H1 (cell line): ENCODE measurements around the gene LBP. TPM values are rescaled to one million over a fixed set of nuclear protein-coding genes. Genes with fewer than 3 reads are reported as not detected.

Source experiments
- CTCF ChIA-PET: fragments of 300-600 bp; sonication (Branson Sonifier 250); formaldehyde crosslinking; loops from one replicate; lab custom pipeline; 2021; ENCODE audit not compliant: partially characterized antibody; lab: Charles Lee
- POLR2A ChIA-PET: fragments of 300-600 bp; sonication (Branson Sonifier 250); formaldehyde crosslinking; loops from one replicate; lab custom pipeline; 2021; ENCODE audit warnings: inconsistent platforms; ENCODE audit not compliant: partially characterized antibody; lab: Charles Lee
- DNase-seq, 2 experiments: peaks; one replicate each; pipeline versions ENCODE4 v3.0.0 to v3.0.0-alpha.2; 2010 to 2022; ENCODE audit warnings: low spot score in 2 of 2, low read depth in 1 of 2, mixed read lengths in 1 of 2
- FAIRE-seq: peaks from 2 replicates; lab custom pipeline; 2011; peaks lifted over from hg19 to GRCh38; lab: Jason Lieb, UNC
- H2AFZ ChIP-seq: 2 replicates; pipeline ENCODE4 v1.8.1; 2012; ENCODE audit warnings: low read length, inconsistent platforms
- H2AK5ac ChIP-seq: 2 replicates; pipeline ENCODE4 v1.6.1; 2013; ENCODE audit warnings: low read depth, low read length
- H2BK120ac ChIP-seq: replicated peaks from 2 replicates; pipeline ENCODE3; 2013; ENCODE audit warnings: low read depth, low read length, inconsistent platforms
- H2BK12ac ChIP-seq: 2 replicates; pipeline ENCODE4 v1.6.1; 2013; ENCODE audit warnings: low read depth, low read length
- H2BK15ac ChIP-seq: 2 replicates; pipeline ENCODE4 v1.6.1; 2013; ENCODE audit warnings: low read length
- H2BK20ac ChIP-seq: 2 replicates; pipeline ENCODE4 v1.6.1; 2013; ENCODE audit warnings: low read length
- H2BK5ac ChIP-seq: 2 replicates; pipeline ENCODE4 v1.6.1; 2013; ENCODE audit warnings: low read depth, low read length
- H3K14ac ChIP-seq: 2 replicates; pipeline ENCODE4 v1.6.1; 2013; ENCODE audit warnings: inconsistent platforms; ENCODE audit not compliant: insufficient read length
- H3K18ac ChIP-seq: 2 replicates; pipeline ENCODE4 v1.6.1; 2013; ENCODE audit warnings: low read length; ENCODE audit errors: extremely low read depth
- H3K23ac ChIP-seq: 2 replicates; pipeline ENCODE4 v1.6.1; 2013; ENCODE audit warnings: inconsistent platforms; ENCODE audit not compliant: insufficient read length
- H3K23me2 ChIP-seq: 2 replicates; pipeline ENCODE4 v1.6.1; 2013; ENCODE audit warnings: low read depth, low read length
- H3K27ac ChIP-seq: 2 replicates; pipeline ENCODE4 v1.6.1; 2011; ENCODE audit warnings: low read depth, low read length, inconsistent platforms
- H3K27me3 ChIP-seq, 4 experiments: replicated peaks in 1 of 4; 1 replicate in 1 of 4; 2 replicates in 3 of 4; pipeline versions ENCODE4 v1.6.1 to v1.8.1; 2011 to 2013; ENCODE audit warnings: low read length in 3 of 4, mild to moderate bottlenecking in 3 of 4, inconsistent platforms in 2 of 4, mixed read lengths in 2 of 4, moderate library complexity in 1 of 4; ENCODE audit not compliant: control insufficient read depth in 3 of 4, insufficient read depth in 3 of 4; ENCODE audit errors: extremely low read depth in 1 of 4
- H3K36me3 ChIP-seq, 4 experiments: 2 replicates each; pipeline versions ENCODE4 v1.6.1 to v1.8.1; 2011 to 2013; ENCODE audit warnings: mild to moderate bottlenecking in 4 of 4, low read length in 3 of 4, moderate library complexity in 2 of 4, control low read depth in 1 of 4, inconsistent platforms in 1 of 4; ENCODE audit not compliant: insufficient read depth in 4 of 4, control insufficient read depth in 2 of 4
- H3K4ac ChIP-seq: replicated peaks from 2 replicates; pipeline ENCODE3; 2013; ENCODE audit warnings: low read length, low read depth, mixed read lengths, inconsistent platforms; ENCODE audit not compliant: insufficient read length
- H3K4me1 ChIP-seq, 4 experiments: replicated peaks in 1 of 4; 1 replicate in 1 of 4; 2 replicates in 3 of 4; pipeline versions ENCODE4 v1.6.1 to v1.8.1; 2011 to 2013; ENCODE audit warnings: low read length in 3 of 4, inconsistent platforms in 2 of 4, mixed read lengths in 1 of 4; ENCODE audit not compliant: insufficient read depth in 4 of 4, control insufficient read depth in 3 of 4
- H3K4me2 ChIP-seq, 2 experiments: 2 replicates each; pipeline versions ENCODE4 v1.6.1 to v1.8.1; 2011 to 2013; ENCODE audit warnings: low read depth in 2 of 2, low read length in 2 of 2, control low read depth in 1 of 2, inconsistent platforms in 1 of 2, mild to moderate bottlenecking in 1 of 2; ENCODE audit not compliant: insufficient read depth in 1 of 2
- H3K4me3 ChIP-seq, 4 experiments: fragments of 200-600, 300-600 bp in 1 of 4; sonication (generic), shearing (Covaris generic), sonication (Bioruptor Twin) in 1 of 4; 2 replicates each; pipeline versions ENCODE4 v1.5.1 to v1.8.1; 2011 to 2016; ENCODE audit warnings: low read length in 4 of 4, low read depth in 3 of 4, control low read depth in 2 of 4, inconsistent platforms in 2 of 4, mild to moderate bottlenecking in 2 of 4, mixed read lengths in 1 of 4, moderate library complexity in 1 of 4; ENCODE audit not compliant: insufficient read depth in 2 of 4; ENCODE audit errors: extremely low read depth in 1 of 4
- H3K56ac ChIP-seq: replicated peaks from 2 replicates; pipeline ENCODE3; 2013; ENCODE audit warnings: low read depth, mild to moderate bottlenecking, mixed read lengths, low read length, inconsistent platforms; ENCODE audit not compliant: insufficient read length
- H3K79me1 ChIP-seq: 2 replicates; pipeline ENCODE4 v1.6.1; 2013; ENCODE audit warnings: low read depth, low read length, control low read depth
- H3K79me2 ChIP-seq, 2 experiments: 2 replicates each; pipeline versions ENCODE4 v1.6.1 to v1.8.1; 2012 to 2013; ENCODE audit warnings: low read length in 2 of 2, mild to moderate bottlenecking in 2 of 2, inconsistent platforms in 1 of 2; ENCODE audit not compliant: insufficient read depth in 2 of 2, control insufficient read depth in 1 of 2
- H3K9ac ChIP-seq, 4 experiments: replicated peaks in 1 of 4; 1 replicate in 1 of 4; 2 replicates in 3 of 4; pipeline versions ENCODE4 v1.6.1 to v1.8.1; 2011 to 2013; ENCODE audit warnings: low read depth in 3 of 4, low read length in 3 of 4, control low read depth in 2 of 4, mild to moderate bottlenecking in 2 of 4, moderate library complexity in 2 of 4, inconsistent platforms in 1 of 4; ENCODE audit errors: extremely low read depth in 1 of 4
- H3K9me3 ChIP-seq, 2 experiments: 2 replicates each; pipeline versions ENCODE4 v1.6.1 to v1.8.1; 2012 to 2013; ENCODE audit warnings: mild to moderate bottlenecking in 2 of 2, moderate library complexity in 2 of 2, control low read depth in 1 of 2, inconsistent platforms in 1 of 2, low read depth in 1 of 2, low read length in 1 of 2, mixed read lengths in 1 of 2; ENCODE audit not compliant: insufficient read depth in 2 of 2
- H4K20me1 ChIP-seq, 2 experiments: replicated peaks in 1 of 2; 2 replicates each; pipeline versions ENCODE3 to v1.8.1; 2011 to 2013; ENCODE audit warnings: inconsistent platforms in 2 of 2, low read length in 2 of 2, mild to moderate bottlenecking in 1 of 2; ENCODE audit not compliant: insufficient read depth in 2 of 2, control insufficient read depth in 1 of 2
- H4K5ac ChIP-seq: 2 replicates; pipeline ENCODE4 v1.6.1; 2013; ENCODE audit warnings: low read length, low read depth, mixed read lengths, inconsistent platforms; ENCODE audit not compliant: insufficient read length
- H4K8ac ChIP-seq: 2 replicates; pipeline ENCODE4 v1.8.0; 2013; ENCODE audit warnings: mild to moderate bottlenecking, moderate library complexity, low read length, inconsistent platforms; ENCODE audit not compliant: insufficient read depth; ENCODE audit errors: extremely low read depth
- H4K91ac ChIP-seq: replicated peaks from 2 replicates; pipeline ENCODE3; 2013; ENCODE audit warnings: low read length, mixed read lengths, inconsistent platforms; ENCODE audit not compliant: insufficient read length
- CBX5 ChIP-seq: fragments of 300-800, 300-1000 bp; sonication (generic); IDR thresholded peaks from 2 replicates; pipeline ENCODE4 v1.7.1; 2016; ENCODE audit warnings: antibody characterized with exemption, low read length, low read depth
- CTCF ChIP-seq, 3 experiments: IDR thresholded peaks; 1 replicate in 2 of 3; 2 replicates in 1 of 3; pipeline versions ENCODE4 v1.5.1 to v1.6.1; 2011; ENCODE audit warnings: low read length in 3 of 3, mild to moderate bottlenecking in 3 of 3, inconsistent platforms in 2 of 3, low read depth in 1 of 3, moderate library complexity in 1 of 3; ENCODE audit not compliant: insufficient read depth in 1 of 3; ENCODE audit errors: control extremely low read depth in 1 of 3
- EZH2 ChIP-seq: fragments of 200-600 bp; sonication (generic); IDR thresholded peaks from 2 replicates; pipeline ENCODE4 v1.7.1; 2012; ENCODE audit warnings: low read depth, mild to moderate bottlenecking, moderate library complexity, low read length, inconsistent platforms; ENCODE audit not compliant: severe bottlenecking
- POLR2AphosphoS5 ChIP-seq: IDR thresholded peaks from 2 replicates; pipeline ENCODE4 v1.6.1; 2011; ENCODE audit warnings: low read depth, low read length
- RAD21 ChIP-seq, 2 experiments: IDR thresholded peaks in 1 of 2; conservative IDR thresholded peaks in 1 of 2; 2 replicates each; pipeline ENCODE4 v1.6.1; 2011; ENCODE audit warnings: low read depth in 2 of 2, low read length in 2 of 2, improper control_type of control experiment in 1 of 2, inconsistent platforms in 1 of 2, mild to moderate bottlenecking in 1 of 2, moderate library complexity in 1 of 2
- WGBS, 2 experiments: shearing (Covaris generic) in 1 of 2; methylation state at CpG; one replicate each; pipeline versions ENCODE4 v1.1.6 to v1.1.7; 2013 to 2015; ENCODE audit warnings: low lambda C conversion rate in 2 of 2, mixed read lengths in 2 of 2, inconsistent platforms in 1 of 2, low coverage in 1 of 2, missing lambda C conversion rate in 1 of 2; ENCODE audit not compliant: insufficient replicate concordance in 2 of 2, insufficient coverage in 1 of 2, insufficient read length in 1 of 2; ENCODE audit errors: extremely low coverage in 1 of 2, missing lambda C conversion rate in 1 of 2; 5-methylcytosine and 5-hydroxymethylcytosine counted together
- polyA plus RNA-seq, 7 experiments: library from polyadenylated mRNA; depleted of rRNA in 3 of 7; stranded (reverse) in 5 of 7; unstranded in 2 of 7; fragments of >200 nt in 5 of 7; fragments of 200-250 nt in 2 of 7; gene quantifications; 1 replicate in 5 of 7; 2 replicates in 1 of 7; 4 replicates in 1 of 7; pipeline versions ENCODE4 v1.2.1 to v1.2.3, GENCODE V29; 2011 to 2013; ENCODE audit warnings: missing spikeins in 2 of 7, mixed read lengths in 2 of 7
- total RNA-seq: library from RNA; stranded (reverse); fragmentation: NEBNext Ultra II Directional; extraction: Animal tissue kit (Norgen Biotek cat#: 25700); gene quantifications from 2 replicates; pipeline ENCODE4 v1.2.1, GENCODE V29; 2021

Gene LBP
- total and polyA plus RNA-seq, 2 of the 8 experiments (the other 6 are each of a cell fraction or from before 2014, with no cell fraction given): 0.60 to 0.63 TPM

GRCh38 chr20:38315290-38315966 lies 30.9 kb upstream of the LBP start:
- Histone ChIP-seq H3K9ac (no peak overlapping the region), H4K20me1 (peaks cover 0 to 4% of the 10 kb centered on the region in 2 experiments), H3K4me3 (no peak overlapping the region), H2BK15ac (no peak overlapping the region), H3K27me3 (no peaks in the 10 kb centered on the region), H3K27ac (no peak overlapping the region), H3K79me1 (no peaks in the 10 kb centered on the region), H3K14ac (no peak overlapping the region), H2BK5ac (no peak overlapping the region), H2BK12ac (no peak overlapping the region)
- 75% methylated on average over 5 of the region's 5 CpGs; no CpG with 5 or more reads in 1 of the 2 experiments for WGBS, 2 experiments
- TF ChIP-seq CTCF (IDR thresholded peaks at IDR 0.05; ENCODE audit: control extremely low read depth in 1 of 3, insufficient read depth in 1 of 3, low read depth in 1 of 3, low read length in 3 of 3) (peak in 1 of 3 experiments; percentile 7; a peak in 1 of 4 replicates), POLR2AphosphoS5 (no peak), EZH2 (no peak), CBX5 (no peak), RAD21 (IDR thresholded peaks at IDR 0.05 in 1 of 2, conservative IDR thresholded peaks at IDR 0.05 in 1 of 2; ENCODE audit: low read depth in 2 of 2, low read length in 2 of 2) (peak; percentile 14 to 33; a peak in 1 of 4 replicates)
- TF ChIP-seq, all 59 proteins: peak for 2
- no peak overlapping the region for H4K91ac ChIP-seq
- peaks cover 15% of the 10 kb centered on the region; the same call in 1 of the 2 replicates for H3K23me2 ChIP-seq
- no peak for DNase-seq
- H3K79me2 ChIP-seq: no peaks in the 10 kb centered on the region
- H3K18ac ChIP-seq: no peak overlapping the region
- H2AK5ac ChIP-seq: no peak overlapping the region
- ChIA-PET CTCF (interaction anchor here (0.6 to 8.2 kb wide), 3 partner anchors 11 to 203 kb away, joined by 3 to 47 read pairs (median 4); partner anchors contain the start of gene BPI), POLR2A (no interaction called here)
- no peak for FAIRE-seq
- H3K9me3 ChIP-seq: no peaks in the 10 kb centered on the region; a peak in 1 of 4 replicates
- no peak overlapping the region for H4K5ac ChIP-seq
- no peak overlapping the region for H3K4me2 ChIP-seq
- no peak overlapping the region for H3K56ac ChIP-seq
- H3K23ac ChIP-seq: no peak overlapping the region
- H3K4ac ChIP-seq: no peak overlapping the region
- no peak overlapping the region for H2BK20ac ChIP-seq
- no peak overlapping the region for H2BK120ac ChIP-seq
- no peak overlapping the region for H2AFZ ChIP-seq
- H3K36me3 ChIP-seq: no peaks in the 10 kb centered on the region
- H3K4me1 ChIP-seq: no peaks in the 10 kb centered on the region
- H4K8ac ChIP-seq: no peak overlapping the region
